ENCODE measurements around the gene CDYL.

Gene CDYL

GRCh38 chr6:4905826-4906225, 129.6 kb downstream of the CDYL start:
- no peak overlapping the region for H3K4me3 ChIP-seq (replicated peaks; ENCODE audit: low read depth, low read length)
- TF ChIP-seq, protein P1, sequence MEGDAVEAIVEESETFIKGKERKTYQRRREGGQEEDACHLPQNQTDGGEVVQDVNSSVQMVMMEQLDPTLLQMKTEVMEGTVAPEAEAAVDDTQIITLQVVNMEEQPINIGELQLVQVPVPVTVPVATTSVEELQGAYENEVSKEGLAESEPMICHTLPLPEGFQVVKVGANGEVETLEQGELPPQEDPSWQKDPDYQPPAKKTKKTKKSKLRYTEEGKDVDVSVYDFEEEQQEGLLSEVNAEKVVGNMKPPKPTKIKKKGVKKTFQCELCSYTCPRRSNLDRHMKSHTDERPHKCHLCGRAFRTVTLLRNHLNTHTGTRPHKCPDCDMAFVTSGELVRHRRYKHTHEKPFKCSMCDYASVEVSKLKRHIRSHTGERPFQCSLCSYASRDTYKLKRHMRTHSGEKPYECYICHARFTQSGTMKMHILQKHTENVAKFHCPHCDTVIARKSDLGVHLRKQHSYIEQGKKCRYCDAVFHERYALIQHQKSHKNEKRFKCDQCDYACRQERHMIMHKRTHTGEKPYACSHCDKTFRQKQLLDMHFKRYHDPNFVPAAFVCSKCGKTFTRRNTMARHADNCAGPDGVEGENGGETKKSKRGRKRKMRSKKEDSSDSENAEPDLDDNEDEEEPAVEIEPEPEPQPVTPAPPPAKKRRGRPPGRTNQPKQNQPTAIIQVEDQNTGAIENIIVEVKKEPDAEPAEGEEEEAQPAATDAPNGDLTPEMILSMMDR (IDR thresholded peaks at IDR 0.05; ENCODE audit: low read depth, low read length, missing control alignments): no peak
- DNase-seq (ENCODE audit: extremely low read depth, low read depth): no peak

- no peak for DNase-seq (ENCODE audit: extremely low read depth, low read depth)
- no peak overlapping the region for H3K4me3 ChIP-seq (replicated peaks; ENCODE audit: low read depth, low read length)
- TF ChIP-seq, protein P1 (IDR thresholded peaks at IDR 0.05; ENCODE audit: low read depth, low read length, missing control alignments): no peak
Measured at GRCh38 chr6:4906293-4907276, 130.4 kb downstream of the CDYL start.

DNA sequence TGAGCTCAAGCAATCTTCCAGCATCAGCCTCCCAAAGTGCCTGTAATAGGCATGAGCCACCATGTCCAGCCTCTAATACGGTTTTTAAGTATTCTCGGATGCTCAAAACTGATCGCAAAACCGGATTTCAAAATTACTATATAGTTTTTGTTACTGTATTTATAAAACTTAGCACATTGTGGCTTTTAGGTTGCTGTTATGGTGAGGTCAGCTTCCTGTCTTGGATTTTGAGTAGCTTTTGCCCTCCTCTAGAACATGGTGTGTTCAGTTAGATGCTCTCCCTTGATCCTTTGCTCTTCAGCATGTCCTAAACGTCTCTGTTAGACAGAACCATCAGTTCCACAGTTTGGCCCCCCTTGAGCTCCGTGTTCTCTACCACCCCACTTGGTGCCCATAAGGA, 131.4 kb downstream of the CDYL start:
- TF ChIP-seq, protein P1 (IDR thresholded peaks at IDR 0.05; ENCODE audit: low read depth, low read length, missing control alignments): no peak
- DNase-seq (ENCODE audit: extremely low read depth, low read depth): no peak
- no peak overlapping the region for H3K4me3 ChIP-seq (replicated peaks; ENCODE audit: low read depth, low read length)

- no peak for DNase-seq (ENCODE audit: extremely low read depth, low read depth)
- H3K4me3 ChIP-seq (replicated peaks; ENCODE audit: low read depth, low read length): no peak overlapping the region
- TF ChIP-seq, protein P1 (IDR thresholded peaks at IDR 0.05; ENCODE audit: low read depth, low read length, missing control alignments): no peak
Measured at GRCh38 chr6:4908062-4908461, 131.9 kb downstream of the CDYL start.

- H3K4me3 ChIP-seq (replicated peaks; ENCODE audit: low read depth, low read length): no peak overlapping the region
- DNase-seq (ENCODE audit: extremely low read depth, low read depth): no peak
- TF ChIP-seq, protein P1 (IDR thresholded peaks at IDR 0.05; ENCODE audit: low read depth, low read length, missing control alignments): no peak
Measured at GRCh38 chr6:4909063-4909706, 133.0 kb downstream of the CDYL start.

DNA sequence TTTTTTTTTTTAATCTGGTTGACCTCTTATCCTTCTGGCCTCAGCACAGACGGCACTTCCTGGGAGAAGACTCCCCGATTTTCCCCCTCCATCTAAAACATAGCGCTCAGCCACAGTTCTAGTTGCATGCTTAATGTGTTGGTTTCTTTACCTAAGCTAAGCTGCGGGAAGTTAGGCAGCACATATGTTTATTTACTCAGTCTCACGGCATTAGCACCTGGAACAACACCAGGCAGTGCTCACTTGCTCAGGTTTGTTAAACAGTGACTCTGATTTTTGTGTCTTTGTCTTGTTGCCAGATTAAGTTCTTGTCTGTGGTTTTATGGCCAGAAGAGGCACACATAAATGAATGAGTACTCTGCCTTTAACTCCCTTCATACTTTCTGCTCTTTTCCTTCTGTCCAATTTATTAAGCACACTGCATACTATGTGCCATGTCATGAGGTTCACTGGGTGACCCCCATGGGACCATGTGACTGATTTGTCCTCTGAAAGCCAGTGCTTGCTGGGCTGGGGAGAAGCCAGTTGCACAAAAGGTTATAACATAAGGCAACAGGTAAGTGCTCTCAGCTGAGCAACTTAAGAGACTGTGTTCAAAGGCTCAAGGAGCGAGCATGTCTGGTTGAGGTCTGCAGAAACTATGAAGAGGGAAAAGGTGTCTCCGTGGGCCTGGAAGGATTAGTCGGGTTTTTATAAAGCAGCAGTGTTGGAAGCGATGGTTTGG, 134.0 kb downstream of the CDYL start:
- DNase-seq (ENCODE audit: extremely low read depth, low read depth): no peak
- TF ChIP-seq, protein P1 (IDR thresholded peaks at IDR 0.05; ENCODE audit: low read depth, low read length, missing control alignments): no peak
- H3K4me3 ChIP-seq (replicated peaks; ENCODE audit: low read depth, low read length): no peak overlapping the region
